ENCODE measurements around the gene KCNJ8.

- TF ChIP-seq YY1 (IDR thresholded peaks at IDR 0.05; ENCODE audit: insufficient read depth, insufficient read length), result no peak
- TF ChIP-seq ZNF274 (IDR thresholded peaks at IDR 0.05; ENCODE audit: low read depth, low read length), result no peak
Measured at GRCh38 chr12:21809100-21809499, 34.6 kb upstream of the KCNJ8 start.

Measured in NT2/D1 (cell line).